HG03469 (cell line): ENCODE measurements around the gene HTRA2.
"Not testable (repeated sequence)": the region's sequence is repeated elsewhere in the genome, so short reads cannot be mapped to it uniquely, and the experiment has no call there.

ENCODE experiments used
- ATAC-seq: cut with Tn5 transposase; IDR thresholded peaks from one replicate; pipeline ENCODE4 v1.9.1; 2021; ENCODE audit warnings: mild to moderate bottlenecking, moderate library complexity, moderate number of reproducible peaks; ENCODE audit not compliant: unreplicated experiment

Gene HTRA2

DNA sequence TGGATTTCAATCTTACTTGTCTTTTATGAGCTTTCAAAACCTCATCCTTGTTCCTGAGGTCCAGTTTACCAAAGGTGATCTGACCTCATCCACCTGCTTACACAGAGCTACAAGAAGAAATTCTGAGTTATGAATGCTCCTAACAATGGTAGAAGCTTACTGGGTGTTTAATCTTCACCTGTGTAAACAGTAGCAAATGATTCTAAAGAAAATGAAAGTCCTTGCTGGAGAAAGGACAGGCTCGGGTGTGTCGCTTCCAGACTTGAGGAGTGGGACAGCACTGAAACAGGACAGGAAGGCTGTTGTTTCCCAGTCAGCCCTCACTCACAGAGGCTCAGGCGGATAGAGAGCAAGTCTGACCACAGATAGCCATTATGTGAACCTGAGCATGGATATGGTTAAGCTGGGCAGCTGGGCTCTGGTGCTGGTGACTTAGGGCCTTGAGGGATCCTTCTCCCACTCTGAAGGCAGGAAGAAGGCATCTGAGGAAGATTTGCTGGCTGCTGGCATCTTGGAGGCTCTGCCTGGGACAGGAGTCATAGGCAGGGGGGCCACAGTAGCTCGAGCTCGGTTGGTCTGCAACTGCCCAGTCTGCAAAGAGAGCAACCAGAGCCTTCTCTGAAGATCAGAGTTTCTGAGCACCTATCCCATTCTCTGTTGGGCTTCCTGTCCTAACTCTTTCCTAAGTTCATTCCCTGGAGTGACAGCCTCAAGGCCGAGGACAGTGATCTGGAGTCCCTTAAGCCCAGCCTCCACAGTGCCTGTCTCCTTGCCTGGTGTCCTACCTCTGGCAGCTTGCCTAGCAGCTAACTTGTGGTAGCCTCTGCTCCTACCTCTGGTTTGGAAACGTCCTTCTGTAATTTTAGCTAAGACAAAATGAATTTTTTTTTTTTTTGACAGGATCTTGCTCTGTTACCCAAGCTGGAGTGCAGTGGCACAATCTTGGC, 28.8 kb downstream of the HTRA2 start:
- no peak for ATAC-seq

GRCh38 chr2:74559912-74560311, 30.2 kb downstream of the HTRA2 start:
- ATAC-seq, result no peak

- no peak for ATAC-seq
Measured at GRCh38 chr2:74560591-74560990, 30.9 kb downstream of the HTRA2 start.

GRCh38 chr2:74561022-74561421, 31.3 kb downstream of the HTRA2 start:
- not testable (repeated sequence) for ATAC-seq

DNA sequence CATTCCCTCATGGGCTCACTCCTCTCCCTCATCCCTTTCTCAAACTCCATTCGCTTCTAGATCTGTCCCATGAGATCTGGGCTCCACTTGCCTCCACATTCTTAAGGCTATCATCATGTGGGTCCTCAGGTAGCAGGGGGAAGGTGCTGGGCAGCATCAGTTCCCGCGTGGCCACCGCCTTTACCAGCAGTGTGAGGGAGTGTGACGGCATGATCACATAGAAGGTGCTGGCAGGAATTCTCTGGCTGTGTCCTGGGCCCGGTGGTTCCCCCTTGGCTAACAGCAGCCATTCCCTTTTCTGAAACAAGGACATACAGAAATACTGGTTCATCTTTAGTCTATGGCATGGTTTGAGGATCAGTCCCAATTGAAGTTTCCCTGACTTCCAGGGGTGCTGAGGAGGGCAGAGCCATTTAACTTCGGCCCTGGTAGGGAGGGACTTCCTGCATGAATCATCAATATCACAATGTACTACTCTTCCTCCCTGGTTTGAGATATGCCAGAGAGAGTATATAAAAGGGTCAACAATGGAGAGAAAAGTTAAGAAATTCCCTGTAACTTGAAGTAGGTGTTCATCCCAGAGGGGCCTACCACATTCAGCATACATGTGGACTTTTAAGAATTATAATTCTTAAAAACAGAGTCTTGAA, 32.5 kb downstream of the HTRA2 start:
- no peak for ATAC-seq

GRCh38 chr2:74564222-74564621, 34.5 kb downstream of the HTRA2 start:
- ATAC-seq, result no peak

- ATAC-seq, result no peak
Measured at GRCh38 chr2:74566076-74566753, 36.5 kb downstream of the HTRA2 start.

GRCh38 chr2:74566754-74567085, 37.0 kb downstream of the HTRA2 start:
- no peak for ATAC-seq

DNA sequence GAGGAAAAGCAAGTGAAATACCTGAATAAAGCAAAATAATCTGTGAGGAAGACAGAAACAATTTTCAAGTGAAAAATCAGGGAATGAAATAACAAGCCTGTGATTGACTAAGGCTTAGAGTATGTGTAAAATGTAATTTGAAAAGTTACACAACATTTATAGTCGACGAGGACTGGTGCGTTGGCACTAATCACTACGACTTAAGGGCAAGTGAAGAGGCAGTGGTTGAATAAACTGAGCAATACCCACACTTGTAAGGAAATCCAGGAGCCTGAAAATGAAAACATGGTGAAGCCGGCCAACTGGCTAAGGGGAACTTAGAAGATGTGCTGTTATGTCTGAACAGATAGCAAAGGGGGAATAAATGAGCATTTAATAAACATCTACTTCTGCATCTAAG, 38.1 kb downstream of the HTRA2 start:
- ATAC-seq, result no peak

DNA sequence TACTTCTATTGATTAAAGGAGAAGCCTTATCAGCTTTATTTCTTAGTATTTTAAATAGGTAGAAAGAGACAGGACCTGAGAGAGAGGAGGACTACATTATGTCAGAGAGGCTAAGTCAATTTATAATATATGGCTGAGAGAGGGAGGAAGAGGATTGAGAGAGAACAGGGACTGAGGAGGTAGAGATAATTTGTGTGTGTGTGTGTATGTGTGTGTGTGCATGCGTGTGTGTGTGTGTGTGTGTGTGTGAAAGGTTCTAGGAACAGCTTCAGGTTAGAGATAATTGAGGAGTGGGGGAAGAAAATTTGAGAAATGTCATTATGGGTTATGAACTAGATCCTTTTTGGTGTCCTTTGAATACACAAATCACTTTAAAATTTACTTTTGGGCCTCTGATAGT, 40.0 kb downstream of the HTRA2 start:
- no peak for ATAC-seq

GRCh38 chr2:74571058-74571457, 41.3 kb downstream of the HTRA2 start:
- peak; percentile 53 for ATAC-seq

DNA sequence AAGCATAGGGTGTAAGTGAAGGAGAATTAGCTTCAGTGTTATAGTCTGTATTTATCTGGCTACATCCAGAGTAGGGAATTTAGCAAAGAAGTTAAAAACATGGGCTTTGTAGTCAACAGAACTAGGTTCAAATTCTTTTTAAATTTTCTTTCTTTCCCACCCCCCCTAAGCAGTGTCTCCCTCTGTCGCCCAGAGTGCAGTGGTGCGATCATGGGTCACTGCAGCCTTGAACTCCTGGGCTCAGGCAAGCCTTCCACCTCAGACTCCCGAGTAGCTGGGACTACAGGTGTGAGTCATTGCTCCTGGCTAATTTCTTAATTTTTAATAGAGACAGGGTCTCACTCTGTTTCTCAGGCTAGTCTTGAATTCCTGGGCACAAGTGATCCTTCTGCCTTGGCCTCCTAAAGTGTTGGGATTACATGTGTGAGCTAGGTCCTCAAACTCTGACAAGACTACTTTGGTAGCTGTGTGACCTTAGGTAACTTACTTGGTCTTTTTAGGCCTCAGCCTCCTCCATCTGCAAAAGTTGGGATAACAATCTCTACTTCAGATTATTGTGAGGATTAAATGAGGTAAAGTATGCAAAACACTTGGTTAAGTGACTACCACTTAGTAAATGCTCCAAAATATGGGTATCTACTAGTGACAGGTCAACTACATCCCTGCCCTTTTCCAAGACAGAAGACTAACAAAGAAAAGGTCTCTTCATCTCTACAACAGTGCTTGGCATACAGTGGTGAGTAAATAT, 42.6 kb downstream of the HTRA2 start:
- ATAC-seq, result no peak

GRCh38 chr2:74573747-74574562, 44.2 kb downstream of the HTRA2 start:
- ATAC-seq, result no peak

DNA sequence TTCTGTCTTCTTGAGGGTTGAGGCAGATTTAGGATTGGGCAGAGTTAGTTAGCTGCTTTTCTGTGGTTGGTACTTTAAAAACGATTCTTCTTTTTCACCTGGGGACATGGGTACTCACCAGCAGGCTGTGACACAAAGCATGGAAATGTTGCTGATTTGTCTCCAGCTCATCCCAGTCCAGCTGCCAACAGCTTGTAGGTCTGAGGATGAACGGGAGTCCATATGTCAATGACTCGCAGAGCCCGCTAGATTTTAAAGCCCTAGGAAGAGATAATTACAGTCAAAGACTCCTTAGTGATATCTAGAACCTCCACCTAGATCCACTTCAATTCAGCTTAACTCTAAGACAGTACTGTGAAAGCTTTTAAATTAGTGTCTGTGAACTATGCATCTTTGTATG, 45.6 kb downstream of the HTRA2 start:
- ATAC-seq, result no peak

DNA sequence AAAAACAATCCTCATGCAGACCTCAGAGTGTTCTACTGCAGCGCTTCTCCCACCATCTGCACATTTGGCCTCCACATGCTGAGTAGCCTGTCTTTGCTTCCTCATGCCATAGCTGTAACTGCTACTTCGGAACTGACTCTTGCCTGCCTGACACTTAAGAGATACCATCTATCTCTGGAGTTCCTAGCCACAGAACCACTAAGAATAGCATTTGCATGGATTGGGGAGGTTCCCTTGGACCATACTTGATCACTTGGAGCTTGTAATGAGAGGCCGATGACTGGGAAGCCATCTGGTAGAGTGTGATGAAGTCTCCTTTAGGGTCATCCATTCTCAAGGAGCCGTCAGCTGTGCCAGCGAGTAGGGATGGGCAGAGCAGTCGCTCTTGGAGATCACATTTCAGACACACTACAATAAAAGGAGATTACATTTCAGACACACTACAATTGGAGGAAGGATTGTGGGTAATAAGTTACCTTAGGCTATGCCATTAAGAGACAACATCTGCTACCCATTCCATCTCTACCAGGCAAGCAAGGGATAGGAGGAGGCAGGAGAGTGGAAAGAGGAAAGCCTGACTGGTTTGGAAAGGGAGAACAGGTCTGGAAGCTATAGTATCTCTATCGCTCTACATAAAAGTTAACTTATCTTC, 46.6 kb downstream of the HTRA2 start:
- ATAC-seq, result no peak

DNA sequence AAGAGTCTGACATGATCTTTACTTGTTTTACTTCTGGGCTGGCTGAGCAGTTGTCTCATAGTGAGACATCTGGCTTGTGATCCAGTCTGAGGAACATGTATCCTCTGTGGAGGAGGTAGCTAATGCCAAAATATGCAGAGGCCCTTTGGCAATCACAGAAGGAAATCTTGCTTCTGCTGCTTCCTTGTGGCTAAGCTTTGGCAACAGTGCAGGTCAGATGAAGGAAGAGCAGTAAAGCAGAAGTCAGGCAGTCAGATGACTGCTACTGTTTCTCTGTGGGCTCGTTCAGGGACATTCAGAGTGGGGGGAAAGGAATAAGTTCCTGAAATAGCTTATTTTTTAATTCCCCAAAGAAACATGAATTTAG, 47.1 kb downstream of the HTRA2 start:
- ATAC-seq, result no peak

- no peak for ATAC-seq
Measured at GRCh38 chr2:74577448-74577847, 47.7 kb downstream of the HTRA2 start.

GRCh38 chr2:74578408-74578807, 48.7 kb downstream of the HTRA2 start:
- ATAC-seq, result no peak

GRCh38 chr2:74581463-74581862, 51.7 kb downstream of the HTRA2 start:
- no peak for ATAC-seq

DNA sequence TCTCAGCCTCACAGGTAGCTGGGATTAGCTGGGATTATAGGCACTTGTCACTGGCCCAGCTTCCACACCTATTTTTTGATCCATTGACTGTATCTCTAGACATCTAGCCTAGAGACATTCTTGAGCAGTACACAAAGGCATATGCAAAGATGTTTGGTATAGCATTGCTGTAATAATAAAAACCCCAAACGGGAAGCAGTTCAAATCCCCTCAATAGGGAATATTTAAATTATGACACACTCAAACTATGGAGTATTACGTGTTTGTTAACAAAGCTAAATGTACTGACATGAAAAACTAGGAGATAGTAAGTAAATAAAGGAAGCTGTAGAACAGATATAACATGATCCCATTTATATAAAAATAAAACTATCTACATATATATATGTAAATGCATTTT, 52.5 kb downstream of the HTRA2 start:
- no peak for ATAC-seq
